Measurements from ENCODE around the gene TNS2.
"Not testable (repeated sequence)": the region's sequence is repeated elsewhere in the genome, so short reads cannot be mapped to it uniquely, and the experiment has no call there.

The TNS2 gene

GRCh38 chr12:53101931-53102781 lies 52.3 kb downstream of the TNS2 start:
- no peak overlapping the region for H3K4me3 ChIP-seq (ENCODE audit: low read length)
- no peak for DNase-seq (ENCODE audit: low read depth)
- TF ChIP-seq CTCF (IDR thresholded peaks at IDR 0.05; ENCODE audit: insufficient read depth, low read depth, low read length, missing control alignments), result no peak

DNA sequence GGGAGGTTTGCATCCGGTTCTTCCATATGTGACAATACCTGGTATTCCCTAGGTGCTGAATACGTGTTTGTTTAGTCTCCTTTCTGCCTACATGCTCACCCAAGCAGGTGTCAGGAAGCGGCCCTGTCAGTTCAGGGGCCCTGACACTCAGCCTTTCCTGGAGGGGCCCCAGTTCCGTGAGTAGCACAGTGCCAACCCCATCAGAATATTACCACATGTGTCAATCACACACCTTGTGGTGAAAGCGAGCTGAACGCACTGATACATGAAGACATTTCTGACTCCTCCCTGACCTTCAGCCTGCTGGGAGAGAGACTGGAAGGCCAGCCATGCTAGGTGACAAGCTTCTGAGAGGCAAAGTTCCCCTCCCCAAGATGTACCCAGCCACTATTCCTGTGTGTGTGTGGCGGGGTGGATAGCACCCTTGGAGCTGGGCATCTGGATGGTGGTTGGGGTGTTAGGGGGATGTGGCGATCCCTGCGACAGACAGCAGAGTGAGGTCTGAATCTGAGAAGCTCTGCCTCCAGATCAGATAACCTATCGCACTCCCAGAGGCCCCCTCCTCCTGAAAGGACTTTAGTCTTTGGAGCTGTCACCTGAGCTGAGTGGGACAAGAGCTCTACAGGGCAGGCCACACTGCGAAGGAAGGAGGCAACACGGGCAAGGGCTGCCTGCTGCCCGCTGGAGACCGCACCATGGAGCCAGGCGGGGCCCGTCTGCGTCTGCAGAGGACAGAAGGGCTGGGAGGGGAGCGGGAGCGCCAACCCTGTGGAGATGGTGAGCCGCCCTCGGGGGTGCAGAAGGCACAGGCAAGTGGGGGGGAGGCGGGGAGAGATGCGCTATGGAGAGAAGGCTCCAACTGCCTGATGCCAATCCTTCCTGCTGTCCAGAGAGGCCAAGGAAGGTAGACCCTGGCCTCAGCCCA lies 53.3 kb downstream of the TNS2 start, which contains the start of gene SOAT2:
TSS of gene SOAT2 (plus strand) at position 604 of the 925 bp plus-strand sequence. CDS start at position 696, 92 bp downstream.
- no peak for DNase-seq (ENCODE audit: low read depth)
- TF ChIP-seq CTCF (IDR thresholded peaks at IDR 0.05; ENCODE audit: insufficient read depth, low read depth, low read length, missing control alignments), result no peak
- H3K4me3 ChIP-seq (ENCODE audit: low read length), result no peak within 1 kb of the TSS

DNA sequence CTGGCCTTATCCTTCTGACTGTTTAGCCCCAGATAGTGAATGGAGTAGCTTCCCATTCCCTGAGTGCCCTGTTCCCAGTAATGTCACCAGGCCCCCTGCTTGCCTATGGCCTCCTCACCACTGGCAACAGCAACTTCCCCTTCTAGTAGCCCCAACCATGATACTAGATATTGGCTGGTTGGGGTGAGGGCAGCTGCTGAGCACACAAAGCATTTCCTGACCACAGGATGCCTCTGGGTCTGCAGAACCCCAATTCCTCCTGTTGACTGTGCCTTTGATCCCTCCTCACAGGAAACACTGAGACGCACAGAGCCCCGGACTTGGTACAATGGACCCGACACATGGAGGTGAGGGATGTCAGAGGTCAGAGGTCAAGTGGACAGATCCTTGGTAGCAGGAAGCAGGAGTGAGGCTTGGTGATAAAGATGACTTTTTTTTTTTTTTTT lies 54.0 kb downstream of the TNS2 start:
- no peak for DNase-seq (ENCODE audit: low read depth)
- no peak for TF ChIP-seq CTCF (IDR thresholded peaks at IDR 0.05; ENCODE audit: insufficient read depth, low read depth, low read length, missing control alignments)

DNA sequence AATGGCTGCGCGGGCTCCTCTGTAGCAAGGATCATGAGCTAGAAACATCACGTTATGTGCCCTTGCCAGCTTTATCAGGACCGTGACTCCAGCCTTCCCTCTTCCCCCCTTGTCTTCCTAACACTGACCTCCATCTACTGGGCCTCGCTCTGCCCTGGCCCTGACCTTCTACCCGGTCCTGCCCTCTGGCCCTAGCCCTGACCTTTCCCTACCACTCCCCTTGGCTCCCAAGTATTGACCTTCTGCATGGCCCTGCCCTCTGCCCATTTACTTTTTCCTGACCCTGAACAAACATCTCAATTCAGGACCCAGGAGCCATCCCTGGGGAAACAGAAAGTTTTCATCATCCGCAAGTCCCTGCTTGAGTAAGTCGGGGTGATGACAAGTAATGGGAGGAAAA lies 55.4 kb downstream of the TNS2 start:
- no peak for DNase-seq (ENCODE audit: low read depth)
- no peak overlapping the region for H3K4me3 ChIP-seq (ENCODE audit: low read length)
- TF ChIP-seq CTCF (IDR thresholded peaks at IDR 0.05; ENCODE audit: insufficient read depth, low read depth, low read length, missing control alignments), result no peak

More for the DNA sequence above, 54.0 kb downstream of the TNS2 start:
- no peak overlapping the region for H3K4me3 ChIP-seq (ENCODE audit: low read length)

DNA sequence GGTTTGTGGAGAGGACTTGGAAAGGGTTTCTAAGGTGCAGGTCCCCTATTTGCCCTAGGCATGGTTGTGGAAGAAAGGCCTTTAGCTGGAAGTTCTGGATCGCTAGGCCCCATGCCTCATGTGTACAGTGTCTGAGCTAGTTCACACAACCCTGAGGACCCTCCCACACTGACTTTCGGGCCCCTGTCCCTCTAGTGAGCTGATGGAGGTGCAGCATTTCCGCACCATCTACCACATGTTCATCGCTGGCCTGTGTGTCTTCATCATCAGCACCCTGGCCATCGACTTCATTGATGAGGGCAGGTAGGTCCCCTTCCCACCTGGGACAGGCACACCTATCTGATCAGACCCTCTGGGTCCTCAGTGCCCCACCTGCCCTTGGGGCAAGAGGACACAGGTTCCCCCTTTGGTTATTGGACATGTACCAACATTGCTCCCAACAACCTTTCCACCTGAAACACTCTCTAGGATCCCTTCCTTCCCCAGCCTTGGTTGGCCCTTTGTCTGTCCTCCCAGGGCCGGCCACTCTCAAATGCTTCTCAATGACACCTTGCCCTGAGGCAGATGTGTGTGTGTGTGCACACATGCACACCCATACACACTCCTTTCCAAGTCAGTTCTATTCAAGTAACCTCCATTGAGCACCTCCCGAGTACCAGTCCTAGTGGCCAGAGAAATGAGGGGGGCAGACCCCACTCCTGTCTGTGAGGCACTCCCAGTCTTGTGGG lies 56.0 kb downstream of the TNS2 start:
- H3K4me3 ChIP-seq (ENCODE audit: low read length), result no peak overlapping the region
- DNase-seq (ENCODE audit: low read depth), result no peak
- no peak for TF ChIP-seq CTCF (IDR thresholded peaks at IDR 0.05; ENCODE audit: insufficient read depth, low read depth, low read length, missing control alignments)

GRCh38 chr12:53107122-53107521 lies 57.3 kb downstream of the TNS2 start:
- no peak overlapping the region for H3K4me3 ChIP-seq (ENCODE audit: low read length)
- no peak for TF ChIP-seq CTCF (IDR thresholded peaks at IDR 0.05; ENCODE audit: insufficient read depth, low read depth, low read length, missing control alignments)
- no peak for DNase-seq (ENCODE audit: low read depth)

GRCh38 chr12:53112431-53112830 lies 62.6 kb downstream of the TNS2 start:
- DNase-seq (ENCODE audit: low read depth); H3K4me3 ChIP-seq (ENCODE audit: low read length): not testable (repeated sequence)
